ENCODE measurements around the gene MRPL14.

- peak; percentile 7 to 14; a peak in 1 of 4 replicates for TF ChIP-seq CTCF (conservative IDR thresholded peaks at IDR 0.05; ENCODE audit: low read depth in 2 of 2)
- no peak for TF ChIP-seq EZH2 (IDR thresholded peaks at IDR 0.05; ENCODE audit: low read depth, unreplicated experiment)
Observed at GRCh38 chr6:44133003-44133931, 6.0 kb upstream of the MRPL14 start.

Measured in GM23338 (cell line).